ENCODE results near the gene FTCD.
"Not testable (repeated sequence)": the region's sequence is repeated elsewhere in the genome, so short reads cannot be mapped to it uniquely, and the experiment has no call there.

Gene FTCD

DNA sequence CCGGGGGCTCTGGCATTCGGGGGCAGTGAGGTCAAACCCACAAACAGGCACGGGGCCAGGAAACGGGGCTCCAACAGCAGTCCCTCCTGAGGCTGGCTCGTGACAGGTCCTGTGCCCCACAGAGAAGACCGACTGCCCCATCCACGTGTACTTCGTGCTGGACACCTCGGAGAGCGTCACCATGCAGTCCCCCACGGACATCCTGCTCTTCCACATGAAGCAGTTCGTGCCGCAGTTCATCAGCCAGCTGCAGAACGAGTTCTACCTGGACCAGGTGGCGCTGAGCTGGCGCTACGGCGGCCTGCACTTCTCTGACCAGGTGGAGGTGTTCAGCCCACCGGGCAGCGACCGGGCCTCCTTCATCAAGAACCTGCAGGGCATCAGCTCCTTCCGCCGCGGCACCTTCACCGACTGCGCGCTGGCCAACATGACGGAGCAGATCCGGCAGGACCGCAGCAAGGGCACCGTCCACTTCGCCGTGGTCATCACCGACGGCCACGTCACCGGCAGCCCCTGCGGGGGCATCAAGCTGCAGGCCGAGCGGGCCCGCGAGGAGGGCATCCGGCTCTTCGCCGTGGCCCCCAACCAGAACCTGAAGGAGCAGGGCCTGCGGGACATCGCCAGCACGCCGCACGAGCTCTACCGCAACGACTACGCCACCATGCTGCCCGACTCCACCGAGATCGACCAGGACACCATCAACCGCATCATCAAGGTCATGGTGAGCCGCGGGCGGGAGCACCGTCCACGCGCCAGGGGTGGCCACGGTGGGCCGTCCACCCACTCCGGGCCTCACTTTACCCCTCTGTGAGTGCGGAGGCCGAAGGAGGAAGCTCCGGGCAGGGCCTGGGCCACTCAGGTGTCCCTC is 43.3 kb downstream of the FTCD start:
- DNase-seq (ENCODE audit: low read depth in 2 of 2): no peak

- DNase-seq (ENCODE audit: low read depth in 2 of 2): no peak
These were observed 44.2 kb downstream of the FTCD start for GRCh38 chr21:46111193-46111571.

- DNase-seq (ENCODE audit: low read depth in 2 of 2): no peak
These were observed 44.7 kb downstream of the FTCD start for GRCh38 chr21:46110499-46111192.

DNA sequence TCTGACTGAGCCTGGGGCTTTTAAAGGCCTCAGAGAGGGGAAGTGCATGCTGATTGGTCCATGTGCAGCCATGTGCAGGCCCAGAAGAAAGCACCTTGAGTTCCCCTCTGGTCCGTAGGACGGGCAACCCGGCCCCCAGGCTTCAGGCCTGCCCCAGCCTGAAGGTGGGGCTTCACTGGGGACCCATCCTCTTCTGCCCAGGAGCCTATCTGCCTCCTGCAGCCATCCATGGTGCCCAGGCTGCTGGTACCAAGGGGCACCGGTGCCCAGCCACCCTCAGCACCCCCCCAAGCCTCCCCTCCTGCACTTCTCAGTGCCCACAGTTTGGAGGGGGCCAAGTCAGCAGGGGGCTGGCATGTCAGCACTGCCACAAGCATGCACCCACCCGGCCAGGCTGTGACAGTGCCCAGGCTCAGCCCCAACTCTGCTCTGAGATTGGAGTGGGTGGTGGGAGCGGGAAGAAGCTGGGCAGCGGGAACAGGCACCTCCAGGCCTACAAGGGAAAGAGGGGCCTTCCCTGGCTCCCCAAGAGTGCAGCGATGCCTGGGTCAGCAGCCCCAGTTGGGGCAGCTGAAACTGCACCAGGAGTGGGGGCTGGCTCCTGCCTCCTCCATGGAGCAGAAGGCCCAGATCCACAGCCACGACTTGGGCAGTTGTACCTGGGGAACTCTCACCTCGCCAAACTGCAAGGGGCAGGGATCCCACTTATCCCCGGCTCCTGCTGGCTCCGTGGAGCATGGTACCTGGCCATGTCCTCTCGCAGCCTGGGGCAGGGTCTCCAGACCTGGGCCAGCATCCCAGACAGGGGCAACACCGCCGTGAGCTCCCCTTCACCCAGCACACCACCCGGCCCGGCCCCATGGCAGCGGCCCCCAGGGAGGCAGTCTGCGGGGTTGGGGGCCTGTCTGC is 45.8 kb downstream of the FTCD start:
- DNase-seq (ENCODE audit: low read depth in 2 of 2): no peak

GRCh38 chr21:46108827-46109312 is 46.5 kb downstream of the FTCD start:
- no peak for DNase-seq (ENCODE audit: low read depth in 2 of 2)

DNA sequence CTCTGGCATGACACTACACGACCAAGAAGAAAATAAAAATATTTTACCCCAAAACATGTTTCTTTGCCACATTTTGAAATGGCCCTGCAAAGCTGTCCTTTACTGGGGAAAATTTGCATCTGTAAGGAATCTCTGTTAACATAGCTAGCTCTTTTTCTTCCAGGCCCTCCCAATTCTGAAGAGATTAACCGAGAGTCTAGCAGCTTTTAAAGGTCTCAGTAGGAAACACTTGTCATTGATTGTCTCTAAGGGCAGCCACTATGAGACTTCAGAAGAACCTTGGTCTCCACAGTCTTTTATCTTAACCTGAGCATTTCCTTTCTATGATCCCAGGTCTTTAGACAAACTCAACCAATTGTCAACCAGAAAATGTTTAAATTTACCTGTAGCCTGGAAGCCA is 48.0 kb downstream of the FTCD start:
- DNase-seq (ENCODE audit: low read depth in 2 of 2): not testable (repeated sequence)

GRCh38 chr21:46104104-46104503 is 51.3 kb downstream of the FTCD start:
- no peak for DNase-seq (ENCODE audit: low read depth in 2 of 2)

DNA sequence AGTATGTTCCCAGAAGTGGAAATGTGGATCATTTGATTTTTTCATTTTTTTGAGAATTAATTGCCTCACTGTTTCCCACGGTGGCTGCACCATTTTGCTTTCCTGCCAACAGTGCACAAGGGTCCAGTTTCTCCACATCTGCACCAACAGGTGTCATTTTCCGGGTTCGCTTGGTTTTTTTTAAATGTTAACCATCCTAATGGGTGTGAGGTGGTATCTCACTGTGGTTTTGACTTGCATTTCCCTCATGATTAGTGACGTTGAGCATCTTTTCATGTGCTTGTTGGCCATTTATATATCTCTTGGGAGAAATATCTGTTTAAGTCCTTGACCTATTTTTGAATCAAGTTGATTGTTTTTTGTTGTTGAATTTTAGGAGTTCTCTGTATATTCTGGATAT is 54.5 kb downstream of the FTCD start:
- DNase-seq (ENCODE audit: low read depth in 2 of 2): no peak

DNA sequence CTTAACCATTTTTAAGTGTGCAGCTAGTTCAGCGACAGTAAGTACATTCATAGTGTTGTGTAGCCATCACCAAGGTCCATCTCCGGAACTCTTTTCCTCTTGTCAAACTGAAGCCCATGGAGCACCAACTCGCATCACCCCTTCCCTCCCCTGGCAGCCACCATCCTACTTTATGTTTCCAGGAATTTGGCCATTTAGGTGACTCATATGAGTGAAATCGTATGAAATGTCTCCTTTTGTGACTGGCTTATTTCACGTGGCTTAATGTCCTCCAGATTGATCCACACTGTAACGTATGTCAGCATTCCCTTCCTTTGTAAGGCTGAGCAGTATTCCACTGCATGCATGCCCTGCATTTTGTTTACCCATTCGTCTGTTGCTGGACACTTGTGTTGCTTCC is 55.0 kb downstream of the FTCD start:
- no peak for DNase-seq (ENCODE audit: low read depth in 2 of 2)

DNA sequence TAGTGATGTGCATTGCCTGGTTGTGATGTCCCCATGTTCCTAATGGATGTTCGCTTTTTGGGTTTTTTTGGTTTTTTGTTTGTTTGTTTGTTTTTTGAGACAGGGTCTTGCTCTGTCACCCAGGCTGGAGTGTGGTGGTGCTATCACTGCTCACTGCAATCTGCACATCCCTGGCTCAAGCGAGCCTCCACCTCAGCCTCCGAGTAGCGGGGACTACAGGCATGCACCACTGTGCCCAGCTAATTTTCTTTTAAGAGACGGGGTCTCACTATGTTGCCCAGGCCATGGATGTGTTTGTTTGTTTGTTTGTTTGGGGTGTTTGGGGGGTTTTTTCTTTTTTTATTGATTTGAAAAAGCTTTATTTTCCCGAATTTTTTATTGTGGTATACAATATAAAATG is 55.4 kb downstream of the FTCD start:
- DNase-seq (ENCODE audit: low read depth in 2 of 2): no peak

GRCh38 chr21:46099476-46099875 is 55.9 kb downstream of the FTCD start:
- no peak for DNase-seq (ENCODE audit: low read depth in 2 of 2)

- no peak for DNase-seq (ENCODE audit: low read depth in 2 of 2)
These were observed 56.9 kb downstream of the FTCD start for GRCh38 chr21:46098303-46099141.

GRCh38 chr21:46097336-46098293 is 57.8 kb downstream of the FTCD start, which contains the start of gene COL6A2:
Gene COL6A2, plus strand, starts transcription at chr21:46098112.
- peak in 1 of 2 donors; percentile 44 for DNase-seq (ENCODE audit: low read depth in 2 of 2)

- no peak for DNase-seq (ENCODE audit: low read depth in 2 of 2)
These were observed 58.6 kb downstream of the FTCD start for GRCh38 chr21:46096596-46097335.

GRCh38 chr21:46095814-46096595 is 59.4 kb downstream of the FTCD start:
- no peak for DNase-seq (ENCODE audit: low read depth in 2 of 2)

DNA sequence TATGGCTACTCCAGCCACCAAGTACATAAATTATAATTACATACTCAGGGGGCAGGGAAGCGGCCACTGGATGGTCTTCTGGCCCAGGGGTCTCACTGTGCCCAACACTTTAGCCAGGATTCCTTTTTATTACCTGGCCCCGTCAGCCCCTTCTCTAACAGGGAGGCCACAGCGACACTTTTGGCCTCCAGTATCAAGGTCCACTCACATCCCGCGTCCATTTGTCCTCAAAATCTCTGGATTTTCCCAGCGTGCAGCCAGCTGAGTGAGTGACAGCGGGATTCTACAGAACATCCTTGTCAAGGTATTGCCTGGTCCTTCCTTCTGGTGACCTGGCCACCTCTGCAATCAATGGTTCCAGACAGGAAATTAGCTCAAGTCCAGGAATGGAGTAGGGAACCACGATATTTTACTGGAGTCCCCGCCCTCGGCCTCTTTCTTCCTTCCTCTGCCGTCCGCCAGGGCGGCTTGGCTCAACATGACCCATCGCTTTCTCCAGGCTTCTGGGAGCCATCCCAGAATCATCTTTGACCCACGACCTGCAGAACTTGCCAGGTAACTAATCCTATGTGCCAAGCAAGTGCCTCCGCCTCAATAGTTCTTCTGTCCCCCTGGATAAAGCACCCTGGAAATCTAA is 60.2 kb downstream of the FTCD start:
- no peak for DNase-seq (ENCODE audit: low read depth in 2 of 2)

DNA sequence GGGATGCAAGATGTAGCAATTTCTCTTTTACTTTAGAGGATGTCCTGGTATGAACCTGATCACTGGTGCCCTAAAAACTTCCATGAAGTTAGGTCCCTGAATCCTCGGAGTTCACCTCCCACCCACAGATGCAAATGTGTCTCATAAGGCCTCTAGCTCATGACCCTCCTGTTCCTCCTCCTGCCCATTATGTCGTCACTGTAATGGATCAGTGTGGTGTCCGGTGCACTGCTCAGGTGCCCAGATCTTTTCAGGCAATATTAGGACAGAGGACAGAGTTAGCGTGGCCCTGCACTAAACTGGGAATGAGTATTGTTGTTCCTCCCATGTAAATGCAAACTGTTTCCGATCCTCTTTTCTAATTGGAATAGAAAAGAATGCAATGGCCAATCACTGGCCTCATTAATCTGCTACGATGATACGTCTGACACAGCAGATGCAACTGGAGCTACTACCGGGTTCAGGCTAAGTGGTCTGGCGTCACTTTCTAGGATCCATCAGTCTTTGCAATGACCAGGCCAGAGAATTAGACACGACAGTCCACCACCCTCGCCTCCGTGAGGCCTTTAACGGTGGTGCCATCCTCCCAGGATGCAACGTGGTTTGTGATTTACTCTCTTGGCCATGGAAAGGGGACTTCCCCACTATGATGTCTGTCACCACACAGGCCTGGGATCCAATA is 60.8 kb downstream of the FTCD start:
- DNase-seq (ENCODE audit: low read depth in 2 of 2): no peak
